NT2/D1 (cell line): ENCODE data around the gene MAGI2.

Experiments used
- SUZ12 ChIP-seq: IDR thresholded peaks from 2 replicates; pipeline ENCODE4 v1.6.1; 2011; ENCODE audit not compliant: insufficient read length, insufficient read depth; ENCODE audit errors: extremely low read depth
- YY1 ChIP-seq: IDR thresholded peaks from 2 replicates; pipeline ENCODE4 v1.6.1; 2011; ENCODE audit not compliant: insufficient read length, insufficient read depth
- ZNF274 ChIP-seq: IDR thresholded peaks from 2 replicates; pipeline ENCODE4 v1.6.1; 2011; ENCODE audit warnings: mild to moderate bottlenecking, low read depth, low read length

- TF ChIP-seq ZNF274, result no peak
- TF ChIP-seq YY1, result no peak
- TF ChIP-seq SUZ12, result no peak
Observed at GRCh38 chr7:78433421-78433820, 1020.0 kb downstream of the MAGI2 start.
